Breast epithelium (tissue), 3 donors: ENCODE measurements around the gene ZC3H4.

Experiments
- CTCF ChIP-seq, 3 donors: fragments of 450-650 bp; IDR thresholded peaks; one replicate each; pipeline ENCODE4 v1.5.1; 2016 to 2017; ENCODE audit warnings: antibody characterized with exemption in 3 of 3, mild to moderate bottlenecking in 3 of 3, moderate library complexity in 3 of 3
- POLR2A ChIP-seq: fragments of 450-650 bp; IDR thresholded peaks from one replicate; pipeline ENCODE4 v1.6.1; 2016; ENCODE audit warnings: antibody characterized with exemption, mild to moderate bottlenecking, moderate library complexity
- POLR2AphosphoS5 ChIP-seq, 3 donors: sonication (generic); formaldehyde crosslinking; IDR thresholded peaks; one replicate each; pipeline ENCODE4 v1.6.1; 2017; ENCODE audit warnings: antibody characterized with exemption in 3 of 3

- TF ChIP-seq CTCF (IDR thresholded peaks at IDR 0.05), result no peak
- TF ChIP-seq POLR2A, result no peak
- no peak for TF ChIP-seq POLR2AphosphoS5 (IDR thresholded peaks at IDR 0.05)
Measured at GRCh38 chr19:47095476-47096099, 18.0 kb downstream of the ZC3H4 start.
